ENCODE data around the gene GNAQ. TPM values are rescaled to one million over a fixed set of nuclear protein-coding genes. Genes with fewer than 3 reads are reported as not detected.

GNAQ gene
- polyA plus RNA-seq (2013): 39.2 and 40.9 TPM in 2 replicates

GRCh38 chr9:78031444-78031892, at the start of gene GNAQ:
Gene GNAQ, minus strand, starts transcription at chr9:78031811. Its CDS starts 576 bp downstream, at chr9:78031235.
- Histone ChIP-seq H3K36me3 (ENCODE audit: control insufficient read depth in 1 of 2, insufficient read depth in 2 of 2, low read length in 2 of 2) (no peaks in the 10 kb centered on the region), H3K4me3 (ENCODE audit: low read depth, low read length) (peak within 1 kb of the TSS; percentile 91), H2AFZ (ENCODE audit: insufficient read depth, low read length, poor library complexity) (peak within 1 kb of the TSS; percentile 99), H3K18ac (ENCODE audit: low read length) (peak within 1 kb of the TSS; percentile 98), H3K4me2 (ENCODE audit: low read length) (peak within 1 kb of the TSS; percentile 97), H2BK120ac (ENCODE audit: insufficient read depth, low read length, poor library complexity) (peak within 1 kb of the TSS; percentile 85), H2BK12ac (ENCODE audit: low read length) (peak within 1 kb of the TSS; percentile 79), H3K9me3 (ENCODE audit: insufficient read depth, low read depth, low read length) (peaks cover 4% of the 10 kb centered on the region), H3K79me1 (ENCODE audit: low read length) (peaks cover 20% of the 10 kb centered on the region), H3K27ac (ENCODE audit: low read depth, low read length) (peak within 1 kb of the TSS; percentile 99), H2BK5ac (ENCODE audit: low read depth, low read length, poor library complexity) (peak within 1 kb of the TSS; percentile 99), H4K91ac (ENCODE audit: low read depth, low read length) (peak within 1 kb of the TSS; percentile 97), H2AK5ac (ENCODE audit: low read length) (peak within 1 kb of the TSS; percentile 65), H3K14ac (ENCODE audit: low read length) (peak within 1 kb of the TSS; percentile 98), H3K23ac (ENCODE audit: low read length) (no peak within 1 kb of the TSS), H3K4me1 (ENCODE audit: control insufficient read depth in 1 of 2, insufficient read depth in 2 of 2, low read length in 2 of 2) (peaks cover 0 to 2% of the 10 kb centered on the region in 2 experiments), H4K12ac (ENCODE audit: low read depth, low read length) (peak within 1 kb of the TSS; percentile 98), H3K4ac (ENCODE audit: low read depth, low read length) (peak within 1 kb of the TSS; percentile 92), H3K27me3 (ENCODE audit: insufficient read depth, low read length) (no peaks in the 10 kb centered on the region), H3K9ac (ENCODE audit: low read length) (peak within 1 kb of the TSS; percentile 97), H3K79me2 (ENCODE audit: control insufficient read depth, insufficient read depth, low read length, poor library complexity) (peaks cover 18% of the 10 kb centered on the region), H4K8ac (ENCODE audit: low read depth, low read length) (peak within 1 kb of the TSS; percentile 93)
- no CpG with 5 or more reads among the region's 79 CpGs for WGBS (ENCODE audit: extremely low coverage, insufficient coverage, insufficient read length)
- no peak for DNase-seq

- no peak for DNase-seq
- Histone ChIP-seq H3K9ac (ENCODE audit: low read length) (no peak overlapping the region), H3K27ac (ENCODE audit: low read depth, low read length) (no peak overlapping the region), H3K14ac (ENCODE audit: low read length) (no peak overlapping the region), H3K79me2 (ENCODE audit: control insufficient read depth, insufficient read depth, low read length, poor library complexity) (no peaks in the 10 kb centered on the region), H4K8ac (ENCODE audit: low read depth, low read length) (no peak overlapping the region), H2BK12ac (ENCODE audit: low read length) (no peak overlapping the region), H3K4me3 (ENCODE audit: low read depth, low read length) (no peak overlapping the region), H3K36me3 (ENCODE audit: control insufficient read depth in 1 of 2, insufficient read depth in 2 of 2, low read length in 2 of 2) (no peaks in the 10 kb centered on the region), H4K12ac (ENCODE audit: low read depth, low read length) (no peak overlapping the region), H4K91ac (ENCODE audit: low read depth, low read length) (no peak overlapping the region), H3K79me1 (ENCODE audit: low read length) (no peaks in the 10 kb centered on the region), H3K4ac (ENCODE audit: low read depth, low read length) (no peak overlapping the region), H3K4me2 (ENCODE audit: low read length) (no peak overlapping the region), H3K23ac (ENCODE audit: low read length) (no peak overlapping the region), H2BK5ac (ENCODE audit: low read depth, low read length, poor library complexity) (no peak overlapping the region), H2AFZ (ENCODE audit: insufficient read depth, low read length, poor library complexity) (no peak overlapping the region), H3K9me3 (ENCODE audit: insufficient read depth, low read depth, low read length) (no peaks in the 10 kb centered on the region), H2BK120ac (ENCODE audit: insufficient read depth, low read length, poor library complexity) (no peak overlapping the region), H2AK5ac (ENCODE audit: low read length) (no peak overlapping the region), H3K27me3 (ENCODE audit: insufficient read depth, low read length) (no peaks in the 10 kb centered on the region), H3K18ac (ENCODE audit: low read length) (no peak overlapping the region), H3K4me1 (ENCODE audit: control insufficient read depth in 1 of 2, insufficient read depth in 2 of 2, low read length in 2 of 2) (no peaks in the 10 kb centered on the region)
- no CpG with 5 or more reads among the region's 4 CpGs for WGBS (ENCODE audit: extremely low coverage, insufficient coverage, insufficient read length)
These were observed 43.0 kb upstream of the GNAQ start for GRCh38 chr9:78074385-78075291.

- Histone ChIP-seq H4K91ac (ENCODE audit: low read depth, low read length) (no peak overlapping the region), H2BK12ac (ENCODE audit: low read length) (no peak overlapping the region), H3K18ac (ENCODE audit: low read length) (no peak overlapping the region), H3K27ac (ENCODE audit: low read depth, low read length) (no peak overlapping the region), H2BK120ac (ENCODE audit: insufficient read depth, low read length, poor library complexity) (no peak overlapping the region), H3K79me1 (ENCODE audit: low read length) (no peaks in the 10 kb centered on the region), H3K9me3 (ENCODE audit: insufficient read depth, low read depth, low read length) (no peaks in the 10 kb centered on the region), H3K14ac (ENCODE audit: low read length) (no peak overlapping the region), H3K4ac (ENCODE audit: low read depth, low read length) (no peak overlapping the region), H3K79me2 (ENCODE audit: control insufficient read depth, insufficient read depth, low read length, poor library complexity) (no peaks in the 10 kb centered on the region), H2BK5ac (ENCODE audit: low read depth, low read length, poor library complexity) (no peak overlapping the region), H4K8ac (ENCODE audit: low read depth, low read length) (no peak overlapping the region), H4K12ac (ENCODE audit: low read depth, low read length) (no peak overlapping the region), H2AFZ (ENCODE audit: insufficient read depth, low read length, poor library complexity) (no peak overlapping the region), H3K4me1 (ENCODE audit: control insufficient read depth in 1 of 2, insufficient read depth in 2 of 2, low read length in 2 of 2) (no peaks in the 10 kb centered on the region), H3K4me2 (ENCODE audit: low read length) (no peak overlapping the region), H3K9ac (ENCODE audit: low read length) (no peak overlapping the region), H3K27me3 (ENCODE audit: insufficient read depth, low read length) (no peaks in the 10 kb centered on the region), H3K36me3 (ENCODE audit: control insufficient read depth in 1 of 2, insufficient read depth in 2 of 2, low read length in 2 of 2) (no peaks in the 10 kb centered on the region), H3K4me3 (ENCODE audit: low read depth, low read length) (no peak overlapping the region), H2AK5ac (ENCODE audit: low read length) (no peak overlapping the region), H3K23ac (ENCODE audit: low read length) (no peak overlapping the region)
- WGBS (ENCODE audit: extremely low coverage, insufficient coverage, insufficient read length): no CpG with 5 or more reads among the region's 8 CpGs
- DNase-seq: no peak
These were observed 42.1 kb upstream of the GNAQ start for GRCh38 chr9:78073722-78074121.

GRCh38 chr9:78072586-78073199, 41.1 kb upstream of the GNAQ start:
- Histone ChIP-seq H2AK5ac (ENCODE audit: low read length) (no peak overlapping the region), H4K91ac (ENCODE audit: low read depth, low read length) (no peak overlapping the region), H2BK12ac (ENCODE audit: low read length) (no peak overlapping the region), H4K12ac (ENCODE audit: low read depth, low read length) (no peak overlapping the region), H4K8ac (ENCODE audit: low read depth, low read length) (no peak overlapping the region), H3K27ac (ENCODE audit: low read depth, low read length) (peak overlapping the region; percentile 30), H3K14ac (ENCODE audit: low read length) (no peak overlapping the region), H2BK120ac (ENCODE audit: insufficient read depth, low read length, poor library complexity) (no peak overlapping the region), H2AFZ (ENCODE audit: insufficient read depth, low read length, poor library complexity) (no peak overlapping the region), H2BK5ac (ENCODE audit: low read depth, low read length, poor library complexity) (no peak overlapping the region), H3K4ac (ENCODE audit: low read depth, low read length) (no peak overlapping the region), H3K79me1 (ENCODE audit: low read length) (no peaks in the 10 kb centered on the region), H3K36me3 (ENCODE audit: control insufficient read depth in 1 of 2, insufficient read depth in 2 of 2, low read length in 2 of 2) (no peaks in the 10 kb centered on the region), H3K9me3 (ENCODE audit: insufficient read depth, low read depth, low read length) (no peaks in the 10 kb centered on the region), H3K79me2 (ENCODE audit: control insufficient read depth, insufficient read depth, low read length, poor library complexity) (no peaks in the 10 kb centered on the region), H3K4me2 (ENCODE audit: low read length) (no peak overlapping the region), H3K27me3 (ENCODE audit: insufficient read depth, low read length) (no peaks in the 10 kb centered on the region), H3K18ac (ENCODE audit: low read length) (no peak overlapping the region), H3K4me3 (ENCODE audit: low read depth, low read length) (no peak overlapping the region), H3K4me1 (ENCODE audit: control insufficient read depth in 1 of 2, insufficient read depth in 2 of 2, low read length in 2 of 2) (no peaks in the 10 kb centered on the region), H3K23ac (ENCODE audit: low read length) (no peak overlapping the region), H3K9ac (ENCODE audit: low read length) (no peak overlapping the region)
- DNase-seq: peak; percentile 74 to 90
- WGBS (ENCODE audit: extremely low coverage, insufficient coverage, insufficient read length): no CpG with 5 or more reads among the region's 3 CpGs
